Thoracic aorta (tissue), 2 donors: Measurements from ENCODE around the gene COL1A1. TPM values are rescaled to one million over a fixed set of nuclear protein-coding genes. Genes with fewer than 3 reads are reported as not detected.

Experiments
- ATAC-seq: fragments of 150-250 bp; one replicate; pipeline ENCODE4 v1.8.0; 2017; ENCODE audit warnings: low read depth; ENCODE audit not compliant: insufficient number of reproducible peaks, low FRiP score
- DNase-seq: peaks from one replicate; pipeline ENCODE4 v3.0.0-alpha.2; 2020; ENCODE audit warnings: low spot score
- H3K27ac ChIP-seq, 2 donors: fragments of 200-600 bp; sonication (generic); 1 replicate in 1 of 2; 2 replicates in 1 of 2; pipeline ENCODE4 v1.5.1; 2016; ENCODE audit warnings: mild to moderate bottlenecking in 2 of 2, moderate library complexity in 2 of 2
- H3K27me3 ChIP-seq: fragments of 200-600 bp; sonication (generic); replicated peaks from 2 replicates; pipeline ENCODE4 v1.6.0; 2016; ENCODE audit warnings: mild to moderate bottlenecking; ENCODE audit not compliant: insufficient read depth
- H3K36me3 ChIP-seq: fragments of 200-600 bp; sonication (generic); one replicate; pipeline ENCODE4 v1.5.1; 2016
- H3K4me1 ChIP-seq, 2 donors: fragments of 200-600 bp; sonication (generic); 1 replicate in 1 of 2; 2 replicates in 1 of 2; pipeline versions ENCODE4 v1.5.1 to v1.6.0; 2016; ENCODE audit warnings: low read depth in 2 of 2, mild to moderate bottlenecking in 1 of 2; ENCODE audit not compliant: control insufficient read depth in 1 of 2
- H3K4me3 ChIP-seq: fragments of 200-600 bp; sonication (generic); 2 replicates; pipeline ENCODE4 v1.5.1; 2016; ENCODE audit warnings: mild to moderate bottlenecking
- H3K9me3 ChIP-seq: fragments of 200-600 bp; sonication (generic); 2 replicates; pipeline ENCODE4 v1.5.1; 2016
- total RNA-seq, 2 donors: library from RNA; depleted of rRNA; stranded (reverse); fragments of >200 nt; gene quantifications; one replicate each; pipeline versions ENCODE4 v1.1.0 to v1.2.3, GENCODE V29; 2016
- TF ChIP-seq, protein P1 (sequence below): fragments of 200-600 bp; sonication (generic); IDR thresholded peaks from one replicate; pipeline ENCODE4 v1.5.1; 2019; ENCODE audit warnings: antibody characterized with exemption

COL1A1 gene
- total RNA-seq, 2 donors from 2014 or later: 261 to 270 TPM

DNA sequence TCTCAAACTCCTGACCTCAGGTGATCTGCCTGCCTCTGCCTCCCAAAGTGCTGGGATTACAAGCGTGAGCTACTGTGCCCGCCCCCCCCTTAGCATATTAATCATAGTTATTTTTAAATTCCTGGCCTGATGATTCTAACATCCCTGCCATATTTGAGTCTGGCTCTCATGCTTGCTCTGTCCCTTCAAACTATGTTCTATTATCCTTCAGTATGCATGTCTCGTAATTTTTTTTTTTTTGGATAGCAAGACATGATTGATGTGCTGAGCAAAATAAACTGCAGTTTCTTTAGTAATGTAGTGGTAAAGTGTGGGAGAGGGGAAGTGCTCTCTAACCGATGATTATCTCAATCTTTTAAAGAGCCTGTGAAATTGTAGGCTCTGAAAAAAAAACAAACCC lies 38.5 kb upstream of the COL1A1 start:
- TF ChIP-seq, protein P1, sequence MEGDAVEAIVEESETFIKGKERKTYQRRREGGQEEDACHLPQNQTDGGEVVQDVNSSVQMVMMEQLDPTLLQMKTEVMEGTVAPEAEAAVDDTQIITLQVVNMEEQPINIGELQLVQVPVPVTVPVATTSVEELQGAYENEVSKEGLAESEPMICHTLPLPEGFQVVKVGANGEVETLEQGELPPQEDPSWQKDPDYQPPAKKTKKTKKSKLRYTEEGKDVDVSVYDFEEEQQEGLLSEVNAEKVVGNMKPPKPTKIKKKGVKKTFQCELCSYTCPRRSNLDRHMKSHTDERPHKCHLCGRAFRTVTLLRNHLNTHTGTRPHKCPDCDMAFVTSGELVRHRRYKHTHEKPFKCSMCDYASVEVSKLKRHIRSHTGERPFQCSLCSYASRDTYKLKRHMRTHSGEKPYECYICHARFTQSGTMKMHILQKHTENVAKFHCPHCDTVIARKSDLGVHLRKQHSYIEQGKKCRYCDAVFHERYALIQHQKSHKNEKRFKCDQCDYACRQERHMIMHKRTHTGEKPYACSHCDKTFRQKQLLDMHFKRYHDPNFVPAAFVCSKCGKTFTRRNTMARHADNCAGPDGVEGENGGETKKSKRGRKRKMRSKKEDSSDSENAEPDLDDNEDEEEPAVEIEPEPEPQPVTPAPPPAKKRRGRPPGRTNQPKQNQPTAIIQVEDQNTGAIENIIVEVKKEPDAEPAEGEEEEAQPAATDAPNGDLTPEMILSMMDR: no peak

DNA sequence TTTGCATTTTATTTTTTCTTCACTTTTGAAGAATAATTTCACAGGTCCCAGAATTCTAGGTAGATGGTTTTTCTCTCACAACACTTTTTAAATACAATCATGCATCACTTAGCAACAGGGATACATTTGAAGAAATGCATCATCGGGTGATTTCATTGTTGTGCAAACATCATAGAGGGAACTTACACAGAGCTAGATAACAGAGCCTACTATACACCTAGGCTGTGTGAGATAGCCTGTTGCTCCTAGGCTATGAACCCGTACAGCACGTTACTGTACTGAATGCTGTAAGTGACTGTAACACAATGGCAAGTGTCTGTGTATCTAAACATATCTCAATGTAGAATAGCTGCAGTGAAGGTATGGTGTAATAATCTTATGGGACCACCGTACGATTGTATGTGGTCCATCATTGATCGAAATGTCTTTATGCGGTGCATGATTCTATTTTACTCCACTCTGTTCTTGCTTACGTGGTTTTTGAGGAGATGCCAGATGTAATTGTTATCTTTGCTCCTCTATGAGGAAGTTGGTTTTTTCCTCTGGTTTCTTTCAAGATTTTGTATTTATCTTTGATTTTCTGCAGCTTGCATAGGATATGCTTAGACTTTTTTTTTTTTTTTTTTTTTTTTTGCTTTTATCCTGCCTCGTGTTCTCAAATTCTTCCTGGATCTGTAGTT lies 37.3 kb upstream of the COL1A1 start:
- no peaks in the 10 kb centered on the region for H3K27me3 ChIP-seq

More for the DNA sequence above, 38.5 kb upstream of the COL1A1 start:
- H3K27ac ChIP-seq: no peak overlapping the region
- H3K27me3 ChIP-seq: no peaks in the 10 kb centered on the region
- no peaks in the 10 kb centered on the region for H3K36me3 ChIP-seq
- peak; percentile 73 for ATAC-seq
- no peaks in the 10 kb centered on the region for H3K9me3 ChIP-seq
- DNase-seq: no peak
- peaks cover 7 to 33% of the 10 kb centered on the region in 2 donors for H3K4me1 ChIP-seq
- no peak overlapping the region for H3K4me3 ChIP-seq

DNA sequence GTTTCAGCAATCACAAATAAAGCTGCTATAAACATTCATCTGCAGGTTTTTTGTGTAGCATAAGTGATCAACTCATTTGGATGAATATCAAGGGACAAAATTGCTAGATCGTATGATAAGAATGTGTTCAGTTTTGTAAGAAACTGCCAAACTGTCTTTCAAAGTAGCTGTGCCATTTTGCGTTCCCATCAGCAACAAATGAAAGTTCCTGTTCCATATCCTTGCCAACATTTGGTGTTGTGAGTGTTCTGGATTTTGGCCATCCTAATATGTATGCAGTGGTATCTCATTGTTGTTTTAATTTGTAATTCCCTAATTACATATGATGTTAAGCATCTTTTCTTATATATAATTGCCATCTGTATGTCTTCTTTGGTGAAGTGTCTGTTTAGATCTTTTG lies 36.5 kb upstream of the COL1A1 start:
- no peak overlapping the region for H3K27ac ChIP-seq
- H3K9me3 ChIP-seq: no peaks in the 10 kb centered on the region
- TF ChIP-seq, protein P1: no peak
- H3K4me3 ChIP-seq: no peak overlapping the region
- DNase-seq (no peak), ATAC-seq (no peak)
- H3K27me3 ChIP-seq: no peaks in the 10 kb centered on the region
- no peaks in the 10 kb centered on the region for H3K36me3 ChIP-seq
- H3K4me1 ChIP-seq: peaks cover 7 to 33% of the 10 kb centered on the region in 2 donors

More for the DNA sequence above, 37.3 kb upstream of the COL1A1 start:
- no peak overlapping the region for H3K4me3 ChIP-seq
- TF ChIP-seq, protein P1: no peak
- H3K9me3 ChIP-seq: no peaks in the 10 kb centered on the region
- no peak overlapping the region for H3K27ac ChIP-seq
- ATAC-seq (no peak), DNase-seq (no peak)
- H3K36me3 ChIP-seq: no peaks in the 10 kb centered on the region
- peaks cover 7 to 33% of the 10 kb centered on the region in 2 donors for H3K4me1 ChIP-seq

DNA sequence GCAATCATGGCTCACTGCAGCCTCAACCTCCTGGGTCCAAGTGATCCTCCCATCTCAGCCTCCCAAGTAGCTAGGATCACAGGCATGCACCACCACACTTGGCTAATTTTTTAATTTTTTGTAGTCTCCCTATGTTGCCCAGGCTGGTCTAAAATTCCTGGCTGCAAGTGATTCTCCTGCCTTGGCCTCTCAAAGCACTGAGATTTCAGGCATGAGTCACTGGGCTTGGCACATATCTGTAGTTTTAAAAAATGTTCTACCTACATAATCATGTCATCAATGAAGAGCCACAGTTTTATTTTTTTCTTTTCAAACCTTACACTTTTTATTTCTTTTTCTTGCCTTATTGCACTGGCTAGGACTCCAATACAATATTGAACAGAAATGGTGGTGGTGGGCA lies 33.1 kb upstream of the COL1A1 start:
- H3K27me3 ChIP-seq: no peaks in the 10 kb centered on the region
- no peak for ATAC-seq
- TF ChIP-seq, protein P1: no peak

DNA sequence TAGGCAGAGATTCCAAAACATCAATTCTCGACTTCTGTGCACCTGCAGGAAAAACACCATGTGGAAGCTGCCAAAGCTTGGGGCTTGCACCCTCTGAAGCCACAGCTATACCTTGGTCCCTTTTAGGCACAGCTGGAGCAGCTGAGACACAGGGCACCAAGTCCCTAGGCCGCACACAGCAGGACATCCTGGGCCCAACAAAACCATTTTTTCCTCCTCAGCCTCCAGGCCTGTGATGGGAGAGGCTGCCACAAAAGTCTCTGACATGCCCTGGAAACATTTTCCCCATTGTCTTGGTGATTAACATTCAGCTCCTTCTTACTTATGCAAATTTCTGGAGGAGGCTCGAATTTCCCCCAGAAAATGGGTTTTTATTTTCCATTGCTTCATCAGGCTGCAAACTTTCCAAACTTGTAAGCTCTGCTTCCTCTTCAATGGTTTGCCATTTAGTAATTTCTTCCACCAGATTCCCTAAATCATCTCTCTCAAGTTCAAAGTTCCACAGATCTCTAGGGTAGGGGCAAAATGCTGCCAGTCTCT lies 24.3 kb upstream of the COL1A1 start:
- no peak for ATAC-seq
- TF ChIP-seq, protein P1: no peak
- peaks cover 12 to 28% of the 10 kb centered on the region in 2 donors for H3K4me1 ChIP-seq
- H3K27ac ChIP-seq: no peak overlapping the region
- no peak for DNase-seq
- H3K4me3 ChIP-seq: no peak overlapping the region
- no peaks in the 10 kb centered on the region for H3K36me3 ChIP-seq
- no peaks in the 10 kb centered on the region for H3K9me3 ChIP-seq
- H3K27me3 ChIP-seq: no peaks in the 10 kb centered on the region

More for the DNA sequence above, 33.1 kb upstream of the COL1A1 start:
- H3K4me1 ChIP-seq: peaks cover 0 to 16% of the 10 kb centered on the region in 2 donors
- H3K27ac ChIP-seq: no peak overlapping the region
- H3K9me3 ChIP-seq: no peaks in the 10 kb centered on the region
- H3K4me3 ChIP-seq: no peak overlapping the region
- H3K36me3 ChIP-seq: no peaks in the 10 kb centered on the region
- DNase-seq: no peak
